Activated CD4-positive, alpha-beta T cell treated with anti-CD3 and anti-CD28 coated beads, Interleukin-10, Interleukin-2, amounts not matched to agents 100 ng/mL and 50 ng/mL, durations not matched to agents 16 hours and 8 hours (primary cell): ENCODE measurements around the gene GAD2.

Experiments
- DNase-seq: peaks from one replicate; pipeline ENCODE4 v3.0.0-alpha.2; 2020

Gene GAD2

GRCh38 chr10:26216585-26217395 lies at the start of gene GAD2:
Gene GAD2 (plus strand): TSS chr10:26216774. CDS start chr10:26216810, 36 bp downstream.
- DNase-seq: no peak

DNA sequence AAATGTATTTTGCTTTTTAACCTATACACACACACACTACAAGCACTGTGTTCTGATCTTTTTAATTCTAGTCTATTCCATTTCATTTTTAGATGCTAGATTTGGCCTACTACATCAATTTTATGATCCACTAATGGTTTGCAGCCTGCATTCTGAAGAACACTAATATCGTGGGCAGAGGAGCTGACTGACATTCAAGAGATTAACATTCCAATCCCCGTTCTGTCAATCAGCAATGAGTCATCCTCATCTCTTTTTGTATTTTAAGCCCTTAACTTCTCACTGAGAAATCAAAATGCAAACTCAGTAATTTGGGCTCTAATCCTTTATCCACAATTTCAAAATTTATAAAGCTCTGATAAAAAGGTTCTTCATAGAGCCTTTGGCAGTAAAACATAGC lies 47.1 kb upstream of the GAD2 start:
- no peak for DNase-seq

DNA sequence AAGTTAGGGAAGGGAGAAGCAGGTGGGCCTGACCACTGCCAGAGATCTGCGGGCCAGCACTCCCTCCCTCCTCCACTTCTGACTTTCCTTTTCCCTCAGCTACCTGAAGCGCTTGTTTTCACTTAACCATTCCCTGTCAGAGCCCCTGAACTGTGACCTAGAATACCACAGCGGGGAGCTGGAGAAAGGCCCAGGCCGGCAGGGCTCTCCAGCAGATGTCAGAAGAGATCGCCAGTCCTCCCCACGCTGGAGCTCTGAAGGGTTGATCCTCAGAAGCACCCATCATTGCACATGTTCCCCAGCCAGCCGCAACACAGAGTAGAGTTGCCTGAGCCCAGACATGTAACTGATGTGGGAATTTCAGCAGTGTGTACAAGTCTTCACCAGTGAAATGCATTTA lies 44.4 kb upstream of the GAD2 start:
- DNase-seq: no peak

DNA sequence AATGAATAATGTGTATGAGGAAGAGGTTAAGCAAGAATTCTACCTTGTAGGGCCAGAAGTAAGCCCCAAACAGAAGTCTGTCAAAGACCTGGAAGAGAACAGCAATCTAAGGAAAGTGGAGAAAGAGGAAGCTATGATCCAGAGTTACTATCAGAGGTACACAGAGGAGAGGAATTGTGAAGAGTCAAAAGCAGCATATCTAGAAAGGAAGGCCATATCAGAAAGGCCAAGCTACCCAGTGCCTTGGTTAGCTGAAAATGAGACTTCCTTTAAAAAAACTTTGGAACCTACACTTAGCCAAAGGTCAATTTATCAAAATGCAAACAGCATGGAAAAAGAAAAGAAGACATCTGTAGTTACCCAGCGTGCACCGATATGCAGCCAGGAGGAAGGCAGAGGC lies 42.7 kb upstream of the GAD2 start:
- no peak for DNase-seq

DNA sequence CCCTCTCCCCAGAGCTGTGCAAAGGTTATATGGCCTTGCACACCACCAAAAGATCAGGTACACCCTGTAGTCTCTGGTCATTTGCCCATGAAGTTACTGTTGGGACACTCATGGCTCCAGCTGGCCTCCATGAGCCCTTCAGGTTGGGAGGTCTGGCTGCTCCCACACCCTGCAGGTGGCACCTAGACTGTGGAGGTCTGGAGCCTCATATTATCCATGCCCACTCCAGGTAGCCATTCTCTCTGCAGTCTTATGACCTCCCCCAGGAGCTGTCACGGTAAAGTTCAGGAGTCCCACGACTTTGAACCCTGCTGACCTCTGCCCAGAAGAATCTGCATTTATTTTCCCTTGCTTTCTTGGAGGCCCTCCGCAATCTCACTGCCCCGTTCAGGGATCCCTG lies 39.2 kb upstream of the GAD2 start:
- DNase-seq: no peak

DNA sequence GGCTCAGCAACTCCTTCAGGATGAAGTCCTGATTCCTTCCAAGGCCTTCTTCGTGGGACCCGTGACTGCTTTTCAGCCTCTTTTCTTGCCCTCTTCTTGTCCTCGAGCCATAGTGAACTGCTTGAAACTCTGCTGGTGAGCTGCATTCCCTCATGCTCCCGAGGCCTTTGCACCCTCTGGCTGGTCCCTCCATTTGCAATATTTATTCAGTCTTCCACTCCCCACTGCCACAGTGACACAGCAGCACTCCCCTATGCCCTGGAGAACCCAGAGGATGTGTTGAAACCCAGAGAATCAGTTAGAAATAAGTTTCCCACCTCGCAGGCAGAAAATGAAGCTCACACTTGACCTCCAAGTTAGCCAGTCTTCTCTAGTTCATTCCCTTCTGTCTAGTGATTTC lies 22.3 kb upstream of the GAD2 start:
- no peak for DNase-seq

GRCh38 chr10:26197248-26197647 lies 19.3 kb upstream of the GAD2 start:
- no peak for DNase-seq

DNA sequence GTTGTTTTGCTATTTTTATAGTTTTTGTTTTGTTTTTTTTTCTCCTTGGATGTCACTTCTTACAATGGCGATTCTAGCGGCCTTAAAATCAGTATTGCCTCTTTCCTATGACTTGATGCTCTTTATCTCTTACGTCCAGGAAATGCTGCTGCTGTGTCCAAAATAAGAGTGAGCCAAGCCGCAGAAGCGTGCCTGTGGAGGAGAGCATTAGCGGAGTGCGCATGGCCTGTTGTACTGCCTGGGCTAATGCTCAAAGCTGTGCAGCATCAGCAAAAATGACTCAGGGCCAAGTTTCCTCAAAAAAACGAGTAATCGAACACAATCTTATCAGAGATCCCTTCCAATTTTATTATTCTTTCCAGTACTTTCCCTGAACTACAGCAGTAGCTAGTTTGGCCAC lies 18.5 kb upstream of the GAD2 start:
- no peak for DNase-seq

DNA sequence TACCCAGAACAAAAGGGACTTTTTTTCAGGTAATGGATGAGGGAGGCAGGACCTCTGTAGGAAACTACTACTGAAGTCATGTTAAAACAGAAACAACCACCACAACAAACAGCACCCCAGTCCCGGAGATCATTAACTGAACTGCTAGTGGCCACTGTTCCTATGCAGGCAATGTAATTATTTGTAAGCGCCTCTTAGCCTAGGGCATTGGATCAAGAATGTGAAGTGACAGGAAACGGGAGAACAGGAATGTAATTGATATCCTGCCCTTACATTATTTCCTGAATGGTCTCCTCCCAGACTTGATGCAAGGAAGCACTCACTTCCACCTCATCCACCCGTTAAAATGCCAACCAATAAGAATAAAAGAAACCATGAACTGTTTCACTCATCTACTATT lies 16.7 kb upstream of the GAD2 start:
- no peak for DNase-seq

GRCh38 chr10:26205223-26205622 lies 11.4 kb upstream of the GAD2 start:
- no peak for DNase-seq

DNA sequence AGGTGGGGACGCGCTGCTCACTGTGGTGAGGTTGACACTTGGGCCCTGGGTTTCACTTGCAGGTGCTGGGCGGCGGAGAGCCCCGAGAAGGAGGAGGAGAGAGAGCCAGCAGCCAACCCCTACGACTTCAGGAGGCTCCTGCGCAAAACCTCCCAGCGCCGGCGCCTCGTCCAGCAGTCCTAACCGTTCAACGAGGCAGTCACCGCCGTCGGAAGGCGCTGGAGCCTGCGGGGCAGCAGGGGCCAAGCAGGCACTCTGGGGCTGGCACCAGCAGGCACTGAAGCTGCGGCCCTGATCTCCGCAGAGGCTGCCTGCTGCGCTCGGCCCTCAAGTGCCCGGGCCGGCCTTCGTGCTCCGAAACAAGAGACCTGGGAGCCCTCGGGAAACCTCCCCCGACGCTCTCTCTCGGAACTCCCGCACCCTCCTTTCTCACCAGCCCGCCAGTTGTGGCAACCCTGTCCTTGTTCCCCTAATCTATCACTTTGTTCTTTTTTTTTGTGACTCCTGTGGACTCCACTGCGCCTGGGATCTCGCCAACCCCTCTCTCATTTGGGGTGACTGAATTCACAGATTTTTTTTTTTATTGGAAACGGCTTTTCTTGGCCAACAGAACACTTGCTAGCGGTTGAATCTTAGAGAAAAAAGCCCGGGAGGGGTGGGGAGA lies 4.7 kb upstream of the GAD2 start:
- no peak for DNase-seq

GRCh38 chr10:26212511-26212910 lies 4.1 kb upstream of the GAD2 start:
- DNase-seq: no peak

DNA sequence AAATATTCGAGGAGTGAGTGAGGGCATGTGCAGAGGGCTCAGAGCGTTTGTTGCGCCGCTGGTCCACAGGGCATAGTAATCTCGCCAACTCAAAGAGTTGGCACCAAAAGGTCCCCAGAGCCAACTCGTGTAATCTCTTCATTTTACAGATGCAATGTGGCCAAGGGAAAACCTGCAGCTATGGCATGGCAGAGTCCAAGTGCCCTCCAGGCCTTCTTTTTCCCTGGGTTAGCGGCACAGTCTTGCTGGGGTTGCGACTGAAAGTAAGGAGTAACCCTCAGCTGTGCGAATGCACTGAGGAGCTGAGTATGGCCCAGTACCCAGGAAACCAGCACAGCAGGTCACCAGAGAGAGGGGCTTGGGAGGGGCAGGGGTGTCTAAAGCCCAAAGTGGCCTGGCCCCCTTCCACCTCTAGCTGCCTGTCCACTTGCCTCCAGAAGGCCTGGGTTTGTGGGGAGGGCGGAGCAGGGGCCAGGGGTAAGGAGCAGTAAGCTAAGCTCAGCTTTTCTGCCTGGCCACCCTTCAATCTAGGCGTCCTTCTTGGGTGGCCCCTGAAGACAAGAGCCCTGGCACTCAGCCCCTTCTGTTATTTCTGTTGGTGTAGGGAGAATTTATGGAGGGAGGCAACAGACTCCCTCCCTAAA lies 3.3 kb upstream of the GAD2 start:
- no peak for DNase-seq

DNA sequence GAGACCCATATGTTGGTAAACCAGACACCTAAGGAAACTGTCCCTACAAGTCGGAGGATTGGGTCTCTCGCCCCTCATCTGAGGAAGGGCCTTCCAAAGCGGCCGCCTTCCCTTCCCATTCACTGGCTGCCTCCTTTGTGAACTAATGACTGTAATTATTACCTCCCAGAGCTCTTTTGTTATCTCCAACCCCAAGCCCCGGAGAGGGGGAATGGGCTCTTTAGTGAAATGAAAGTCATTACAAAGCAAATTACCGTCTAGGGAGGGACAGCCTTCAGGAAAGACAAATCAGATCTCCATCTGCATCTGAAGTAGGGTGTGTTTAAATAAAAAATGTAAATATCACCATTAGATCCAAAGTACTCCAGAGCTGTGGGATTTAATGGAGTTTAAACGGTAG lies 2.6 kb upstream of the GAD2 start:
- DNase-seq: no peak

- DNase-seq: no peak
Observed at GRCh38 chr10:26214551-26215395, 1.8 kb upstream of the GAD2 start.

- no peak for DNase-seq
Observed at GRCh38 chr10:26215396-26215934, 1.1 kb upstream of the GAD2 start.

DNA sequence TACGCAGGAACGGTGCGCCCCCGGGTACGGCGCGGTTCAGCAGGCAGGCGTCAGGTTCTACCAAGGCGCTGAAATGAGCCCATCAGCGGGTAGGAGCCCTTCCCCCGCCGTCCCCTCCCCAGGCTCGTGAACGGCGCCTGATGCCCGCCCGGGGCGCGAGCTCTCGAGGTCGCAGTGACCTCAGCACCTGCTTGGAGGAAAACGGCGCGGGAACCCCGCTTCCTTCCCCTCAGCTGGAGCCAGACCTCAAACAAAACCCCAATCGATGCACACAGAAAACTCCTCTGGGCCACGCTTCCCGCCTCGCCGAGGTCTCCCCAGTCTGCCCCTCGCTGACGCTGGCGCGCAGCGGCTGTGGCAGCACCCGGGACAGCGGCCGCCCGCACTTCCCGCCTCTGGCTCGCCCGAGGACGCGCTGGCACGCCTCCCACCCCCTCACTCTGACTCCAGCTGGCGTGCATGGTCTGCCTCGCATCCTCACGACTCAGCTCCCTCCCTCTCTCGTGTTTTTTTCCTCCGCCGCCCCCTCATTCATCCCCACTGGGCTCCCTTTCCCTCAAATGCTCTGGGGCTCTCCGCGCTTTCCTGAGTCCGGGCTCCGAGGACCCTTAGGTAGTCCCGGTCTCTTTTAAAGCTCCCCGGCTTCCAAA lies 514 bp upstream of the GAD2 start:
- DNase-seq: peak; percentile 29

- no peak for DNase-seq
Observed at GRCh38 chr10:26217396-26218086, 967 bp downstream of the GAD2 start.

GRCh38 chr10:26219676-26220075 lies 3.1 kb downstream of the GAD2 start:
- DNase-seq: no peak

GRCh38 chr10:26220901-26221300 lies 4.3 kb downstream of the GAD2 start:
- no peak for DNase-seq

GRCh38 chr10:26221541-26221940 lies 5.0 kb downstream of the GAD2 start:
- DNase-seq: no peak

DNA sequence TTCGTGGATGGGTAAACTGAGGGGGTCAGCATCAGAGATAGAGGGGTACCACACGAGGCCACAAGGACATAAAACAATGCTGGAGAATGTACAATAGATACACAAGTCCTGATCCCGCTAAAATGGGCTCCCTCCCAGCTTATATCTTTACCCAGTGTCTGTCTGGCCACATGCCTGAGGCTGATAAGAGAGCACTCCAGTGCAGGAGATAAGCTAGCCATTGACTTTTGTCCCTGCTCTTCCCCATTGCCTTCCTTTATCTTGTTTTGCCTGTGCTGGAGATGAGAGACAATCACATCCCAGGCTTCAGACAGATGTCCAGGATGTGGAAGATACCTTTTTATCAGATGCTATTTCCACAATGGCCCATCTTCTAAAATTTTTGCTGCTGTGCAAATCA lies 6.0 kb downstream of the GAD2 start:
- no peak for DNase-seq
